Upper lobe of left lung (tissue), 4 donors: Measurements from ENCODE around the gene CHCHD6.

ENCODE experiments used
- CTCF ChIP-seq, 6 experiments: fragments of 450-650 bp in 4 of 6; fragments of 200-600 bp in 2 of 6; sonication (generic) in 2 of 6; IDR thresholded peaks; one replicate each; pipeline ENCODE4 v1.5.1; 2016 to 2019; ENCODE audit warnings: antibody characterized with exemption in 6 of 6
- EP300 ChIP-seq, 4 donors: sonication (generic); formaldehyde crosslinking; IDR thresholded peaks; one replicate each; pipeline ENCODE4 v1.5.1; 2017; ENCODE audit warnings: antibody characterized with exemption in 4 of 4, control low read depth in 2 of 4
- POLR2A ChIP-seq, 4 donors: fragments of 450-650 bp; IDR thresholded peaks; one replicate each; pipeline ENCODE4 v1.5.1; 2016 to 2017; ENCODE audit warnings: antibody characterized with exemption in 4 of 4, mild to moderate bottlenecking in 2 of 4
- POLR2AphosphoS5 ChIP-seq, 2 donors: sonication (generic); formaldehyde crosslinking; IDR thresholded peaks; one replicate each; pipeline ENCODE4 v1.5.1; 2017; ENCODE audit warnings: antibody characterized with exemption in 2 of 2

- TF ChIP-seq POLR2A (IDR thresholded peaks at IDR 0.05) (no peak), CTCF (IDR thresholded peaks at IDR 0.05) (no peak), EP300 (IDR thresholded peaks at IDR 0.05) (no peak), POLR2AphosphoS5 (IDR thresholded peaks at IDR 0.05) (no peak)
These were observed 25.2 kb upstream of the CHCHD6 start for GRCh38 chr3:126678693-126679317.
